Psoas muscle (tissue), 8 donors: ENCODE measurements around the gene HLA-DQB1. TPM values are rescaled to one million over a fixed set of nuclear protein-coding genes. Genes with fewer than 3 reads are reported as not detected.

Experiments
- ATAC-seq, 4 donors: fragments of 200-7000 bp; cut with Tn5 transposase; one replicate each; pipeline ENCODE4 v1.9.1; 2020; ENCODE audit warnings: moderate library complexity in 3 of 4, mild to moderate bottlenecking in 2 of 4
- DNase-seq, 2 donors: peaks; one replicate each; pipeline ENCODE4 v3.0.0-alpha.2; 2020
- H3K27ac ChIP-seq: fragments of 200-600 bp; one replicate; pipeline ENCODE4 v1.8.0; 2022
- H3K27me3 ChIP-seq, 3 donors: fragments of 200-600 bp in 1 of 3; one replicate each; pipeline versions ENCODE4 v1.6.1 to v1.8.0; 2013 to 2022; ENCODE audit warnings: low read length in 2 of 3, mild to moderate bottlenecking in 2 of 3, moderate library complexity in 1 of 3; ENCODE audit not compliant: insufficient read depth in 3 of 3
- H3K36me3 ChIP-seq, 2 donors: fragments of 200-600 bp in 1 of 2; one replicate each; pipeline versions ENCODE4 v1.6.1 to v1.8.0; 2013 to 2022; ENCODE audit warnings: low read depth in 1 of 2, mild to moderate bottlenecking in 1 of 2, moderate library complexity in 1 of 2; ENCODE audit not compliant: insufficient read depth in 1 of 2
- H3K4me1 ChIP-seq: fragments of 200-600 bp; one replicate; pipeline ENCODE4 v1.8.0; 2022
- H3K4me3 ChIP-seq: fragments of 200-600 bp; one replicate; pipeline ENCODE4 v1.8.0; 2022; ENCODE audit warnings: mild to moderate bottlenecking
- H3K9me3 ChIP-seq: fragments of 200-600 bp; one replicate; pipeline ENCODE4 v1.8.0; 2022
- WGBS, 3 donors: extraction: QIAGEN DNeasy Blood & Tissue Kit; methylation state at CpG; one replicate each; pipeline versions ENCODE4 v1.1.6 to v1.1.7; 2013; 5-methylcytosine and 5-hydroxymethylcytosine counted together
- intact Hi-C, 2 donors: fragments of 100-400 bp; cut with DNase I; formaldehyde crosslinking; loops; one replicate each; pipeline versions ENCODE4 v1.11.0 to v1.14.2; 2022
- polyA plus RNA-seq, 3 donors: library from polyadenylated mRNA; stranded (reverse); fragments of 200-250 nt; gene quantifications; one replicate each; pipeline ENCODE4 v1.2.3, GENCODE V29; 2013
- total RNA-seq, 4 donors: library from RNA; stranded (reverse); fragmentation: NEBNext Ultra II Directional in 2 of 4; extraction: Animal tissue kit (Norgen Biotek cat#: 25700) in 2 of 4; gene quantifications; one replicate each; pipeline versions ENCODE4 v1.2.1 to v1.2.4, GENCODE V29; 2021 to 2023
- TF ChIP-seq, protein P1 (sequence below): fragments of 200-600 bp; IDR thresholded peaks from one replicate; pipeline ENCODE4 v1.8.0; 2022; ENCODE audit warnings: antibody characterized with exemption
- donor health status: healthy with polysubstance abuse.
- donor health status: DM: no; HTN: no; CAD: no; lungs with moderate emphysema.
- donor health status: Bipolar disorder and iron deficiency.
- donor health status: healthy.
- donor health status: DM: yes; HTN: yes; CAD: no.
- donor health status: DM: no; HTN: no; CAD: no.
- donor health status: DM: no; HTN: no; CAD: no.
- donor health status: DM: yes; HTN: yes; CAD: no.

Gene HLA-DQB1
- total and polyA plus RNA-seq, 7 donors: 2.9 to 10.8 (median 5.4) TPM

DNA sequence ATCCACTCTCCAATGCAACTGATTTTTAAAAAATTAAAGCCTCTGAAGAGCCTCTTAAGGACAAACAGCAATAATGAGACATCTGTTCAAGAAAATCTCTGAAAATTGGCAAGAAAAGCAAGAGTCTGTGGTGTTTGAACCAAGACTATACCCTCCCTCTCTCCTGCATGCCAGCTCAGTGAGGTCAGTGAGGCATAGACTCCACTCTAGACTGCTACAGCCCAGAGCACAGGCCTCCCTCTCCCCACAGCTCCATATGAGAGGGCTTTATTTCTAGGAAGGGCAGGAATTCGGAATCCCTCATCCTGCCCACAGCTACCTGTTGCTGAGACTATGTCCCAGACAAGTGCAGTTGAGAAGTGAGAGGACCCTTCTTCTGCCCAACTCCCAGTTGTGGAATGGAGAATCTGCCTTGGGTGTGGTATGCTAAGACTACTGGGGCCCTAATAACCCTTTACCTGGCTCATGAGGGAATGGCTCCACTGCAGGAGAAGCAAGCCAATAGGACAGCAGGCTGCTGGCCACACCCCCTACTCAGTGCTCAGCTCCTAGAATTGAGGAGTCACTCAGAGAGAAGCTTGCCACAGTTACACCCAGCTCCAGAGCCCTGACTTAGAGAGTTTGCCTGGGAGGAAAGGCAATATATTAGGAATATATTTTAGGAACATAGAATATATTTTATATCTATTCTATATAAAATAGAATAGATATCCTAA, 51.9 kb downstream of the HLA-DQB1 start:
- H3K27ac ChIP-seq: no peak overlapping the region
- TF ChIP-seq, protein P1, sequence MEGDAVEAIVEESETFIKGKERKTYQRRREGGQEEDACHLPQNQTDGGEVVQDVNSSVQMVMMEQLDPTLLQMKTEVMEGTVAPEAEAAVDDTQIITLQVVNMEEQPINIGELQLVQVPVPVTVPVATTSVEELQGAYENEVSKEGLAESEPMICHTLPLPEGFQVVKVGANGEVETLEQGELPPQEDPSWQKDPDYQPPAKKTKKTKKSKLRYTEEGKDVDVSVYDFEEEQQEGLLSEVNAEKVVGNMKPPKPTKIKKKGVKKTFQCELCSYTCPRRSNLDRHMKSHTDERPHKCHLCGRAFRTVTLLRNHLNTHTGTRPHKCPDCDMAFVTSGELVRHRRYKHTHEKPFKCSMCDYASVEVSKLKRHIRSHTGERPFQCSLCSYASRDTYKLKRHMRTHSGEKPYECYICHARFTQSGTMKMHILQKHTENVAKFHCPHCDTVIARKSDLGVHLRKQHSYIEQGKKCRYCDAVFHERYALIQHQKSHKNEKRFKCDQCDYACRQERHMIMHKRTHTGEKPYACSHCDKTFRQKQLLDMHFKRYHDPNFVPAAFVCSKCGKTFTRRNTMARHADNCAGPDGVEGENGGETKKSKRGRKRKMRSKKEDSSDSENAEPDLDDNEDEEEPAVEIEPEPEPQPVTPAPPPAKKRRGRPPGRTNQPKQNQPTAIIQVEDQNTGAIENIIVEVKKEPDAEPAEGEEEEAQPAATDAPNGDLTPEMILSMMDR: no peak
- ATAC-seq: no peak
- H3K4me1 ChIP-seq: no peaks in the 10 kb centered on the region
- DNase-seq: no peak
- no peak overlapping the region for H3K4me3 ChIP-seq
- H3K9me3 ChIP-seq: no peaks in the 10 kb centered on the region
- H3K27me3 ChIP-seq: no peaks in the 10 kb centered on the region
- 0 to 74% (median 42%) methylated on average over 1 of the region's 1 CpG for WGBS, 3 donors
- H3K36me3 ChIP-seq: no peaks in the 10 kb centered on the region
- intact Hi-C loops: no loop called here

DNA sequence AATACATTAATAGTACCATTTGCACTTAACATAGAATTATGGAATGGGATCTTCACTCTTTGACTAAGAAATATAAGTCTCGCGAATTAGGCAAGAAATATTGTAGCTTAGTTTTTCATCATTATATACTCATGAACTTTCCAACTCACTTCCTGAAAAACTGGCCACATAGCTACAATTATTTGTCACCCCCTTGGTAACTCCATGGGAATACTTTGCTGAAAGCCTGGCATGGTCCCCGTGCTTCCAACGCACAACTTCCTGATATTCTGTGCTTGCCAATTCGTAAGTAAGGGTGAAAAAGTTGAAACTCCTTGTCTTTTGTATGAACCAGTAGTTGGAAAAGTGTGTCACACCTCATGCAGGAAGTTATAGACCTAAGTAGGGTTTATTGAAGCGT, 53.0 kb downstream of the HLA-DQB1 start:
- H3K36me3 ChIP-seq: no peaks in the 10 kb centered on the region
- no peaks in the 10 kb centered on the region for H3K27me3 ChIP-seq
- intact Hi-C loops: no loop called here
- no peak for ATAC-seq
- no peak overlapping the region for H3K27ac ChIP-seq
- DNase-seq: no peak
- WGBS, 3 donors: 21 to 38% (median 24%) methylated on average over 6 of the region's 6 CpGs
- H3K4me3 ChIP-seq: no peak overlapping the region
- TF ChIP-seq, protein P1: no peak
- H3K9me3 ChIP-seq: no peaks in the 10 kb centered on the region
- H3K4me1 ChIP-seq: no peaks in the 10 kb centered on the region

- intact Hi-C loops: no loop called here
- TF ChIP-seq, protein P1: no peak
- 26 to 58% (median 27%) methylated on average over 3 of the region's 3 CpGs for WGBS, 3 donors
These were observed 55.7 kb downstream of the HLA-DQB1 start for GRCh38 chr6:32610682-32611296.

DNA sequence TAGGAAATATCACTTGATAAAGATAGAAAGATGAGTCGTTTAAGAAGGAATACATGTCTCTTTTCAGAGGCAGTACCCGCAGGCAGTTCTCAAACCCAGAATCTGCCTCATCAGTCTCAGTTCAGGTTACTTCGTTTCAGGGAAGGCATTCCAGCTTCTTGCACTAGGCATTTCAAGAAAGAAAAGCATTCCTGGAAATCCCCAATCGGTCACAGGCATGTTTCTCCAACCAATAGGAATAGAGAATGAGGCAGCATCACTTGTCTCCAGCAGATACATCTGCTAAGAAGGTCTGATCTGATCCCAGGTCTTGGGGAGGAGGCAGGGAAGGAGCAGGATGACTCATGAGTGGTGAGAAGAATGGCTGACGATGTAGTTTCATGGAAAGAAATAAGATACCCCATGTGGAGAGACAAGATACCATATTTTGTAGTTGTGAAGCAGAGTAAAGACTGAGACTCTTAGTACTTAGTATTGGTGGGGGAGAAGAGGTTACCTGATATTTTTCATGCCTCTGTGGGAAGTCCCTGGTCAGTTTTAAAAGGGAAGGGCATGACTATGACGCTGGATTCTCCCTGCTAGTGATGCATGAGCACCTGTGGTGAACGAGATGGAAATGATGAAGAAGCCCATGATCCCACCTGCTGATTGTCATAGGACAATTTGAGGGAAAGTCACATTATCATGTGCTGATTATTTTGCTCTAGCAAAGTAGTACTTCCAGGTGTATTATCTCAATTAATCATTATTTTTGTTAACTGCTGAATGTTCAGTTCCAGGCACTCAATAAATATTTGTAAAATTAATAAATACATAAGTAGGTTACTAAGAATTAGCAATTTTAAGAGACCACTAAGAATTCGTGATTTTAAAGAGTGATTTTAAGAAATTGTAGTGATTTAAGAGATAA, 56.5 kb downstream of the HLA-DQB1 start:
- Histone ChIP-seq H3K4me3 (no peak overlapping the region), H3K4me1 (no peaks in the 10 kb centered on the region), H3K36me3 (no peaks in the 10 kb centered on the region), H3K27ac (peak overlapping the region; percentile 36), H3K27me3 (no peaks in the 10 kb centered on the region), H3K9me3 (no peaks in the 10 kb centered on the region)
- intact Hi-C loops: no loop called here
- WGBS, 3 donors: 9 to 17% (median 14%) methylated on average over 8 of the region's 8 CpGs
- peak; percentile 72 to 97 (median 88) for ATAC-seq
- TF ChIP-seq, protein P1: no peak
- peak in 1 of 2 donors; percentile 16 for DNase-seq

More at GRCh38 chr6:32610682-32611296, 55.7 kb downstream of the HLA-DQB1 start:
- Histone ChIP-seq H3K4me1 (no peaks in the 10 kb centered on the region), H3K4me3 (no peak overlapping the region), H3K27ac (no peak overlapping the region), H3K27me3 (no peaks in the 10 kb centered on the region), H3K9me3 (no peaks in the 10 kb centered on the region), H3K36me3 (no peaks in the 10 kb centered on the region)
- DNase-seq: no peak
- ATAC-seq: no peak

Other genes starting within 250 kb of the HLA-DQB1 start
- 10 to 100 TPM; 19.9 to 90.0 (median 61.9) TPM for gene HLA-DRA, start 226.8 kb downstream of the HLA-DQB1 start, total RNA-seq
- 10 to 100 TPM; 32.0 to 43.0 (median 35.3) TPM for gene HLA-DRA, start 226.8 kb downstream of the HLA-DQB1 start, polyA plus RNA-seq
- 10 to 100 TPM in 3 of 4 donors, 1 to 10 TPM in 1; 6.5 to 23.9 (median 12.5) TPM for gene HLA-DRB5, start 136.4 kb downstream of the HLA-DQB1 start, total RNA-seq
- 1 to 10 TPM in 1 of 3 donors, under 1 TPM in 2; 0.21 to 1.2 (median 0.25) TPM for gene HLA-DRB5, start 136.4 kb downstream of the HLA-DQB1 start, polyA plus RNA-seq
- 10 to 100 TPM; 16.9 to 49.4 (median 29.8) TPM for gene HLA-DRB1, start 76.8 kb downstream of the HLA-DQB1 start, total RNA-seq
- 10 to 100 TPM; 13.2 to 32.6 (median 20.5) TPM for gene HLA-DRB1, start 76.8 kb downstream of the HLA-DQB1 start, polyA plus RNA-seq
- gene HLA-DQA1, start 29.3 kb downstream of the HLA-DQB1 start, total RNA-seq: 1 to 10 TPM; 1.3 to 7.8 (median 6.2) TPM
- gene HLA-DQA1, start 29.3 kb downstream of the HLA-DQB1 start, polyA plus RNA-seq: 1 to 10 TPM; 5.9 to 7.8 (median 5.9) TPM
- 1 to 10 TPM in 1 of 4 donors, under 1 TPM in 2, not detected in 1; 0.16 to 1.8 (median 0.99) TPM for gene HLA-DQA2, start 74.7 kb upstream of the HLA-DQB1 start, total RNA-seq
- not detected for gene HLA-DQA2, start 74.7 kb upstream of the HLA-DQB1 start, polyA plus RNA-seq
- 1 to 10 TPM in 2 of 4 donors, under 1 TPM in 1, not detected in 1; 0.38 to 1.2 (median 1.2) TPM for gene HLA-DQB2, start 96.9 kb upstream of the HLA-DQB1 start, total RNA-seq
- gene HLA-DQB2, start 96.9 kb upstream of the HLA-DQB1 start, polyA plus RNA-seq: not detected
- under 1 TPM in 1 of 4 donors, not detected in 3; 0.21 TPM for gene HLA-DOB, start 150.3 kb upstream of the HLA-DQB1 start, total RNA-seq
- under 1 TPM; 0.10 to 0.25 (median 0.18) TPM for gene HLA-DOB, start 150.3 kb upstream of the HLA-DQB1 start, polyA plus RNA-seq
- gene TAP2, start 172.1 kb upstream of the HLA-DQB1 start, total RNA-seq: 10 to 100 TPM; 13.6 to 18.5 (median 16.5) TPM
- 10 to 100 TPM in 1 of 3 donors, 1 to 10 TPM in 2; 7.6 to 16.6 (median 7.7) TPM for gene TAP2, start 172.1 kb upstream of the HLA-DQB1 start, polyA plus RNA-seq
- gene PSMB8, start 177.4 kb upstream of the HLA-DQB1 start, total RNA-seq: 10 to 100 TPM in 3 of 4 donors, 1 to 10 TPM in 1; 7.0 to 10.8 (median 10.2) TPM
- 10 to 100 TPM in 2 of 3 donors, 1 to 10 TPM in 1; 7.7 to 19.2 (median 14.2) TPM for gene PSMB8, start 177.4 kb upstream of the HLA-DQB1 start, polyA plus RNA-seq
- 10 to 100 TPM; 14.1 to 23.5 (median 16.8) TPM for gene TAP1, start 187.0 kb upstream of the HLA-DQB1 start, total RNA-seq
- gene TAP1, start 187.0 kb upstream of the HLA-DQB1 start, polyA plus RNA-seq: 10 to 100 TPM; 15.2 to 21.7 (median 17.7) TPM
- gene PSMB9, start 187.5 kb upstream of the HLA-DQB1 start, total RNA-seq: 10 to 100 TPM in 2 of 4 donors, 1 to 10 TPM in 2; 6.6 to 10.5 (median 10.0) TPM
- 10 to 100 TPM in 2 of 3 donors, 1 to 10 TPM in 1; 8.0 to 18.0 (median 13.2) TPM for gene PSMB9, start 187.5 kb upstream of the HLA-DQB1 start, polyA plus RNA-seq